Activated CD8-positive, alpha-beta T cell treated with anti-CD3 and anti-CD28 coated beads for 36 hours (primary cell): ENCODE data around the gene TEX29. TPM values are rescaled to one million over a fixed set of nuclear protein-coding genes. Genes with fewer than 3 reads are reported as not detected.
A peak's percentile ranks its signal among the peaks of the same experiment; 100 is the strongest.

Experiments
- ATAC-seq: fragments of 200-7000 bp; cut with Tn5 transposase; one replicate; pipeline ENCODE4 v1.10.0; 2021; ENCODE audit warnings: mild to moderate bottlenecking, moderate library complexity
- CTCF ChIA-PET: fragments of 350-600 bp; sonication (Branson Sonifier 250); formaldehyde crosslinking; loops from one replicate; lab custom pipeline; 2021; ENCODE audit warnings: antibody characterized with exemption; lab: Charles Lee
- POLR2A ChIA-PET: fragments of 350-600 bp; sonication (Branson Sonifier 250); formaldehyde crosslinking; loops from one replicate; lab custom pipeline; 2021; ENCODE audit warnings: antibody characterized with exemption; lab: Charles Lee
- DNase-seq: peaks from one replicate; pipeline ENCODE4 v3.0.0-alpha.2; 2020
- H3K27ac Mint-ChIP-seq: one replicate; pipeline ENCODE4 v1.8.0; 2021; ENCODE audit warnings: mild to moderate bottlenecking, mixed read lengths
- H3K27me3 Mint-ChIP-seq: one replicate; pipeline ENCODE4 v1.8.0; 2021; ENCODE audit warnings: mixed read lengths
- H3K36me3 Mint-ChIP-seq: one replicate; pipeline ENCODE4 v1.8.0; 2021; ENCODE audit warnings: low read depth, mixed read lengths
- H3K4me1 Mint-ChIP-seq: one replicate; pipeline ENCODE4 v1.8.0; 2021; ENCODE audit warnings: low read depth, mixed read lengths
- H3K4me3 Mint-ChIP-seq: one replicate; pipeline ENCODE4 v1.8.0; 2021; ENCODE audit warnings: mild to moderate bottlenecking, moderate library complexity, mixed read lengths
- H3K9me3 Mint-ChIP-seq: one replicate; pipeline ENCODE4 v1.8.0; 2021; ENCODE audit warnings: mixed read lengths
- CTCF ChIP-seq: fragments of 200-600 bp; IDR thresholded peaks from one replicate; pipeline ENCODE4 v1.8.0; 2022; ENCODE audit warnings: antibody characterized with exemption, mild to moderate bottlenecking
- intact Hi-C: fragments of 100-400 bp; cut with micrococcal nuclease; formaldehyde crosslinking; loops from one replicate; pipeline ENCODE4 v1.10.0; 2022
- total RNA-seq, 2 experiments: library from RNA; stranded (reverse); gene quantifications; one replicate each; pipeline ENCODE4 v1.2.3, GENCODE V29; 2021

TEX29 gene
- total RNA-seq, 2 experiments from 2014 or later, result 0.50 to 0.67 TPM

- Mint-ChIP-seq H3K36me3 (no peaks in the 10 kb centered on the region), H3K27ac (no peak overlapping the region), H3K4me3 (no peak overlapping the region), H3K9me3 (no peaks in the 10 kb centered on the region), H3K27me3 (no peaks in the 10 kb centered on the region), H3K4me1 (peaks cover 12% of the 10 kb centered on the region)
- intact Hi-C loops, result no loop called here
- no peak for DNase-seq
- ATAC-seq, result no peak
- TF ChIP-seq CTCF, result no peak
- CTCF ChIA-PET, result no interaction called here
- POLR2A ChIA-PET, result no interaction called here
These were observed 50.4 kb downstream of the TEX29 start for GRCh38 chr13:111370570-111371535.

- H3K27ac Mint-ChIP-seq, result no peak overlapping the region
- H3K27me3 Mint-ChIP-seq, result no peaks in the 10 kb centered on the region
- H3K4me3 Mint-ChIP-seq, result no peak overlapping the region
- ChIA-PET POLR2A (no interaction called here), CTCF (no interaction called here)
- no peak for ATAC-seq
- no peak for TF ChIP-seq CTCF
- peaks cover 12% of the 10 kb centered on the region for H3K4me1 Mint-ChIP-seq
- H3K9me3 Mint-ChIP-seq, result no peaks in the 10 kb centered on the region
- DNase-seq, result no peak
- no peaks in the 10 kb centered on the region for H3K36me3 Mint-ChIP-seq
- intact Hi-C loops, result no loop called here
These were observed 51.3 kb downstream of the TEX29 start for GRCh38 chr13:111371720-111372119.

- H3K4me1 Mint-ChIP-seq, result peaks cover 12% of the 10 kb centered on the region
- ATAC-seq (peak; percentile 89), DNase-seq (peak; percentile 43)
- POLR2A ChIA-PET, result interaction anchor here (1.4 kb wide), 1 partner anchor 11 kb away, joined by 3 read pairs; no protein-coding TSS in a partner anchor
- no peak for TF ChIP-seq CTCF
- H3K36me3 Mint-ChIP-seq, result no peaks in the 10 kb centered on the region
- intact Hi-C loops, result no loop called here
- no peaks in the 10 kb centered on the region for H3K27me3 Mint-ChIP-seq
- H3K4me3 Mint-ChIP-seq, result peak overlapping the region; percentile 49
- peak overlapping the region; percentile 47 for H3K27ac Mint-ChIP-seq
- CTCF ChIA-PET, result no interaction called here
- no peaks in the 10 kb centered on the region for H3K9me3 Mint-ChIP-seq
These were observed 52.4 kb downstream of the TEX29 start for GRCh38 chr13:111372651-111373425.

- no peaks in the 10 kb centered on the region for H3K9me3 Mint-ChIP-seq
- ATAC-seq, result no peak
- TF ChIP-seq CTCF, result no peak
- ChIA-PET CTCF (no interaction called here), POLR2A (interaction anchor here (1.4 kb wide), 1 partner anchor 12 kb away, joined by 3 read pairs; no protein-coding TSS in a partner anchor)
- no peak for DNase-seq
- H3K4me1 Mint-ChIP-seq, result peaks cover 12% of the 10 kb centered on the region
- H3K36me3 Mint-ChIP-seq, result no peaks in the 10 kb centered on the region
- no peaks in the 10 kb centered on the region for H3K27me3 Mint-ChIP-seq
- H3K27ac Mint-ChIP-seq, result peak overlapping the region; percentile 44
- intact Hi-C loops, result no loop called here
- H3K4me3 Mint-ChIP-seq, result peak overlapping the region; percentile 49
These were observed 53.0 kb downstream of the TEX29 start for GRCh38 chr13:111373486-111373885.
